ENCODE data around the gene EHBP1L1. TPM values are rescaled to one million over a fixed set of nuclear protein-coding genes. Genes with fewer than 3 reads are reported as not detected.

EHBP1L1 gene
- total RNA-seq, 2 donors from 2014 or later: 101 to 144 TPM

DNA sequence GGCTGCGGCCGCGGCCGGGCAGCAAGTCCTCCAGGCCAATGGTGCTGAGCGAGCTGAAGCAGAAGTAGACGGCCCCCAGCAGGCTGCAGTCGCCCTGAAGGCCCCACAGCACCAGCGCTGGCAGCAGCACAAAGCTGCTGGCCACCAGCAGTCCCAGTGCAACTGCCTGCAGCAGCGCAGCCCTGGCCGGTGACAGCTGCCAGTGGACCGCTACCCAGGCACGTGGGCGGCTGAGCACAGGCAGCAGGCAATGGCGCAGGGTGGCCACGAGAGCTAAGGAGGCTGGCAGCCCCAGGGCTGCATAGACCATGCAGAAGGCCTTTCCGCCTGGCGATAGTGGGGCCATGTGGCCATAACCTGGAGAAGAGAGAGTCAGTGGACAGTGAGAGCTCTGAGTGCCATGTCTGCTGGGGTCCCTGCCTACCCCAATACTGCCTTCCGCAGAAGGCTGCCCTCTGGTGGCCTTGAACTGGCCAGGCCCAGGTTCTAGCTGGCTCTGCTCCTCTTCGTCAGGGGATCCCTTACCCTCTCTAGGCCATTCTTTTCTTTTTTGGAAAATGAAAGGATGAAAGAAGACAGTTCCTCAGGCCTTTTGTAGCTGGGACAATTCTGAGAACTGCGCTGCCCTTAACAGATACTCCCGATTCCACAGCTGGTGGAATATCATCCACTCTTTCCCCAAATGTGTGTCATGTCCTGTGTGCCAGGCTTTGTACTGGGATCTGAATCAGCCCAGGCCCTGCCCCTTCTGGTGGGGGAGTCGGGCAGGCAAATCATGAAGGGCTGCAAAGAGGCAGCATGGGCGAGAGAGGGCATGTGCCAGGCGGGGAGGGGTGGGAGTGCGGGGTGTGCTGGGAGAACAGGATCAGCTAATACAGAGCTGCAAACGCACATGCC is 17.9 kb downstream of the EHBP1L1 start:
- peak; percentile 44 to 53 for ATAC-seq
- H3K9me3 Mint-ChIP-seq: no peaks in the 10 kb centered on the region
- peak overlapping the region in 1 of 2 donors; percentile 22 for H3K27ac Mint-ChIP-seq
- no peaks in the 10 kb centered on the region for H3K36me3 Mint-ChIP-seq
- peak in 1 of 2 donors; percentile 49 for DNase-seq (ENCODE audit: low spot score in 2 of 2)

DNA sequence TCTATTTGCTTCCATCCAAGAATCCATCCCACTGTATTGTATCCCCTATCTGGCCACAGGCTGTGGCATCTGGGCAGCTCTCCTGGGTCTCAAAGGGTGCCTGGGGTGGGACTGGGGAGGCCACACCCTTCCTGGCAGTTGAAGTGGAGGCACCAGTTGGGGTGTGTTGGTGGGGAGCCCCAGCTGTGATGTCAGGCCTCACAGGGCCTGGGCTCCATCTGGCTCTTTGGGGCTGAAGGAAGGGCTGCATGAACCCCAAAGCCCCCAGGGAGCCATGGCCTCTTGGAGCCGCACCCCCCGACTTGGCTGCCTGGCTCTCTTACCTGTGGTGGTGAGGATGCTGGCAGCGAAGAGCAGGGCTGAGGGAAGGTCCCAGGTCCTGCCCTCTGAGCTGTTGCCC is 19.3 kb downstream of the EHBP1L1 start:
- Mint-ChIP-seq H3K36me3 (no peaks in the 10 kb centered on the region), H3K27ac (peak overlapping the region; percentile 70), H3K9me3 (no peaks in the 10 kb centered on the region)
- ATAC-seq (peak in 1 of 2 donors; percentile 17), DNase-seq (ENCODE audit: low spot score in 2 of 2) (no peak)

DNA sequence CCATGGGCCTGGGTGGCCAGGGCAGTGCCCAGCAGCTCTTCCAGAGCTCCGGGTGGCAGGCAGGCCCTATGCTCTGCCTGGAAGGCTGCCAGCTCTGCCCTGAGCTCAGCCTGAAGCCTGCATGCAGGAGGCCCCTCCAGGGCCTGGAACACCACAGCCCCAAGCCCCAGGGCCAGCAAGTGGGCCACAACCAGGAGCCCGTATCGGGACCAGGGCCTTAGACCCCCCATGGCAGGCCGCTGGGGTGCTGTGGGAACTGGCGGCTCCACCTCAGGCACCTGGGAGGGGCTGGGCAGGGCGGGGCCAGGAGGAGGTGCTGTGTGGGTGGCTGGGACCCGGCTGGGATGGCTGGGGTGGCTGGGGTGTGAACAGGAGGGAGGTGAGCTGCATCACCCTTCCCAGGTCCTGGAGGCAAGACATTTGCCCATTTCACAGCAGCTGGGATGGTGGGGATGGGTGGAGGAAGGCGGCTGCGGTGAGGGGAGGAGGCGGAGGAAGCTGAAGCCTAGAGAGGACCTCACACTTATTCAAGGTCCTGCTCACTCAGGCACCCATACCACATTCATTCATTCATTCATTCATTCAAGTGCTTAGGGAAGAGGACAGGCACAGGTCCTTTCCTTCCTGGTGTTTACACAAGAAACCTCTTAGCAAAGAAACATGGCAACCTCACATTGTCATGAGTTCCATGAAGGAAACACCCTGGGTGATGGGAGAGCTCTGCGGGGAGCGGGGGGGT is 19.9 kb downstream of the EHBP1L1 start, which contains the start of gene KCNK7:
Gene KCNK7, minus strand, starts transcription at position 258 of the 739 bp plus-strand sequence. Its CDS starts 28 bp downstream, at position 230.
- no peaks in the 10 kb centered on the region for H3K36me3 Mint-ChIP-seq
- H3K27ac Mint-ChIP-seq: peak within 1 kb of the TSS; percentile 70
- no peak for DNase-seq (ENCODE audit: low spot score in 2 of 2)
- peak; percentile 3 to 20 for ATAC-seq
- no peaks in the 10 kb centered on the region for H3K9me3 Mint-ChIP-seq

DNA sequence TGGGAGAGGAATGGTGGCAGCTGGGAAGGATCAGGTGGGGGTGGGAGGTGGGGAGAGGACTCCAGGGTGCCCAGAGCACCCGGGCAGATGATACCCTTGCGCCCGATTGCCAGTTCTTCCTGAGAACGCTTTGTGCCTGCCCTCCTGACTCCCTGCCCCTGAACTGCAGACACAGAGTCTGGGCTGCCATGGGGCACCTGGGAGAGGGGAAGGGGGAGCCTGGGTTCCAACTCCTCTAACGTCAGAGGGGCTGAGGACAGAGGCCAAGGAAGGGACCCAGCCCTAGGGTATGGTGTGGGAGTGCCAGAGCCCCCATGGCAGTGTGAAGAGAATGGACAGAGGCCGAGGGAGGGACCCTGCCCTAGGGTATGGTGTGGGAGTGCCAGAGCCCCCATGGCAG is 20.7 kb downstream of the EHBP1L1 start:
- Mint-ChIP-seq H3K27ac (peak overlapping the region in 1 of 2 donors; percentile 70), H3K36me3 (no peaks in the 10 kb centered on the region), H3K9me3 (no peaks in the 10 kb centered on the region)
- DNase-seq (ENCODE audit: low spot score in 2 of 2) (no peak), ATAC-seq (no peak)

DNA sequence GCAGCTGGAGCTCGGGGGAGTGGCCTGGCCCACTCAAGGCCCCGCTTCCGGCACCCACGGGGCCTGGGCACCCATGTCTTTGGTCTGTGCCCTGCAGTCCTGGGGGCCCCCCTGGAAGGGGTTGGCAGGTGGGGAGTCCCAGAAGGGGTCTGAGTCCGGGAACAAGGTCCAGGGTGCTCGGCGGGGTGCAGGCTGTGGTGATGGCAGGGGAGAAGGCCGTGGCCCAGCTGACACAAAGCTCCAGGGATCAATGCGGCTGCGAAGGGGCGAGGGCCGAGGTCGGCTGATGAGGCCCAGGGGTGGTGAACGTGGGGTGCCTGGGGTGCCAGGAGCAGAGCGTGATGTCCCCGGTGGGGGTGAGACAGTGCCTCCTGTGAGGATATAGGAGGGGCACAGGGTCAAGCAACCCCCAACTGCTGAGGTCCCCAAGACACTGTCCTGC is 22.4 kb downstream of the EHBP1L1 start:
- no peak for DNase-seq (ENCODE audit: low spot score in 2 of 2)
- no peak overlapping the region for H3K27ac Mint-ChIP-seq
- ATAC-seq: no peak
- no peaks in the 10 kb centered on the region for H3K9me3 Mint-ChIP-seq
- peaks cover 0 to 1% of the 10 kb centered on the region in 2 donors for H3K36me3 Mint-ChIP-seq

DNA sequence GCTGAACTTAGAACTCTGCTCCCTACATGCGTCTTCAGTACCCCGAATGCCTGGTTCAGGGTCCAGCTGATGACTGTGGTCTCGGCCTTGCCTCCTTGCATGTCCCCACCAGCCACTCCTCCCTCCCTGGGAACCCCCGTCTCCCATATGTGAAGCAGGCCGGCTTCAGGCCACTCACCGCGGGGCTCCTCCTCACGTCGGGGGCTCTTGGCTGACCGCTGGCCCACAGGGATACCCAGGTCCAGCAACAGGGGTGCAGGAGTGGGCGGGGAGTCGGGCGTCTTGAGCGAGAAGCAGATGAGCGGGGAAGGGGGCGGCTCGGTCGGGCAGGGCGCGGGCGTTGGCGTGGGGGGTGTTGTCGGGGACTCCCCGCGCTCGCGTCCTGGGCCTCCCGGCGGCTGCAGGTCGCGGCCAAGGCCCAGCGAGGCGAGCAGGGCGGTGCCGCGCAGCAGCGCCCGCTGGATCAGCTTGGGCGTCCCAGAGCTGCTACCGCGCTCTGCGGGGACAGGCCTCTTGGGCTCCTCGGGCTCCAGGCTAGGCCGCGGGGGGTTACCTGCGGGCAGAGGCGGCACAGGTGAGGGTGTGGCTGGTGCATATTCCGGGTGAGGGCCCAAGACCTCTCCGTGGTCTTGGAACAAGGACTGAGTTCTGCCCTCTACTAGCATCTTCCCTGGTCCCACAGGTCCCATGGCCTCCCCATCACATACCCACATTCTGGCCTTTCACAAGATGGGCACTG is 23.5 kb downstream of the EHBP1L1 start:
- DNase-seq (ENCODE audit: low spot score in 2 of 2) (no peak), ATAC-seq (no peak)
- H3K9me3 Mint-ChIP-seq: no peaks in the 10 kb centered on the region
- no peak overlapping the region for H3K27ac Mint-ChIP-seq
- H3K36me3 Mint-ChIP-seq: peaks cover 0 to 7% of the 10 kb centered on the region in 2 donors

DNA sequence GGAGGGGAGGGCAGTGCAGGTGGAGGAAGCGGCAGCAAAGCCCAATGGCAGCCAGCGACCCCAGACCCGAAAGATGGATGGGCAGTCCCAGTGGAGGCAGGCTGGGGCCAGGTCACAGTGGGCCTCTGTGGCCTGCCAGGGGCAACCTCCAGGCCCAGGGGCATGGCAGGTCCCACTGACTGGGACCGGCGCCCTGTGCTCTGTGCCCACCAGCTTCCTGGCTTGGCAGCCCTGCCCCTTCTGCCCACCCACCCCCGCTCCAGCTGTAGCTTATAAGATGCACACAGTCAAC is 24.0 kb downstream of the EHBP1L1 start:
- Mint-ChIP-seq H3K36me3 (peaks cover 0 to 7% of the 10 kb centered on the region in 2 donors), H3K27ac (no peak overlapping the region), H3K9me3 (no peaks in the 10 kb centered on the region)
- no peak for ATAC-seq
- no peak for DNase-seq (ENCODE audit: low spot score in 2 of 2)

DNA sequence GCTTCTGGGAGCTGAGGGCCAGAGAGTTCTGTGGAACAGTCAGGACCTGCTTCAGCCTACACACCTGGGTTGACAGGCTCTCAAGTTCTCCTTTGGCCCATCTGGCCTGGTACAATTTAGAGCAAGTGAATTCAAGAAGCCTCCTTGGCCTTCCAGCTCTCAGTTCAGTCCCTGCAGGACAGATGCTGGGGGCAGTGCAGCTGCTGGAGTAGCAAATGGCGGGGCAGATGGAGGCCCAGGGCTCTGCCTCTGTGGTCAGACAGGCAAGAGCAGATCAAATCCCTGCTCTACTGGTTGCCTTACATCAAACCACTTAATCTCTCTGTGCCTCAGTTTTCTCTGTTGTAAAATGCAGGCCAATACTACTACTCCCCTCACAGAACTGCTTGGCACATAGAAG is 28.4 kb downstream of the EHBP1L1 start:
- no peaks in the 10 kb centered on the region for H3K9me3 Mint-ChIP-seq
- DNase-seq (ENCODE audit: low spot score in 2 of 2): no peak
- H3K36me3 Mint-ChIP-seq: peaks cover 0 to 7% of the 10 kb centered on the region in 2 donors
- ATAC-seq: no peak
- peak overlapping the region; percentile 22 to 58 for H3K27ac Mint-ChIP-seq

DNA sequence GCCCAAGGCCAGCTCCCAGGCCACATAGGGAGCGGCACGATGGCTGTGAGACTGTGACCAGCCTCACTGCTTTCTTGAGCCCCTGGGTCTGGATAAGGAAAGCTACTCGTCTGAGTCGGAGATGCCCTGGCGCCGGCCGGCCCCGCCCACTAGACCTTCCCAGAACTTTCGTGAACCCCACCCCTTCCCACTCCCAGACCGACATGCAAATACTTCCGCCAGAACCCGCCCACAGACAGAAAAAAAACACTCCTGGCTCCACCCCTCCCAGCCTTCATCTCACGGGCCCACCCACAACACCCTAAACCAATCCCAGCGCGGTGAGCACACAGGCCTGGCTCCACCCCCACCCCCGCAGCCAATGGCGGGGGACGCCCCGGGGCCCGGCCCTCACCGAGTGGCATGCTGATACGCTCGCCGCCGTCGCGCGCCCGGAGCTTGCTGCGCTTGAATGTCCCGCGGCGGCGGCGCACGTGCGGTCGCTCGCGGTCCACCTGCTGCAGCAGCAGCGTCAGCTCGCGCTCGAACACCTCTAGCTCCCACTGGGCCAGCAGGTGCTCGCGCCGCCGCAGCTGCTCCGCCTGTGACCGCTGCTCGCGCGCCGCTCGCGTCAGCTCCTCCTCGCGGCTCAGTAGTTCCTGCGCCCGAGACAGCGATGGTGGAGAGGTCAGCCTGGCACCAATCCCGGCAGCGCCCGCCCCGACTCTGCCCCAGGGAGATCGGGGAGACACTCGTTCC is 31.2 kb downstream of the EHBP1L1 start:
- no peaks in the 10 kb centered on the region for H3K9me3 Mint-ChIP-seq
- ATAC-seq (peak in 1 of 2 donors; percentile 76), DNase-seq (ENCODE audit: low spot score in 2 of 2) (no peak)
- peaks cover 2 to 9% of the 10 kb centered on the region in 2 donors for H3K36me3 Mint-ChIP-seq
- H3K27ac Mint-ChIP-seq: no peak overlapping the region

DNA sequence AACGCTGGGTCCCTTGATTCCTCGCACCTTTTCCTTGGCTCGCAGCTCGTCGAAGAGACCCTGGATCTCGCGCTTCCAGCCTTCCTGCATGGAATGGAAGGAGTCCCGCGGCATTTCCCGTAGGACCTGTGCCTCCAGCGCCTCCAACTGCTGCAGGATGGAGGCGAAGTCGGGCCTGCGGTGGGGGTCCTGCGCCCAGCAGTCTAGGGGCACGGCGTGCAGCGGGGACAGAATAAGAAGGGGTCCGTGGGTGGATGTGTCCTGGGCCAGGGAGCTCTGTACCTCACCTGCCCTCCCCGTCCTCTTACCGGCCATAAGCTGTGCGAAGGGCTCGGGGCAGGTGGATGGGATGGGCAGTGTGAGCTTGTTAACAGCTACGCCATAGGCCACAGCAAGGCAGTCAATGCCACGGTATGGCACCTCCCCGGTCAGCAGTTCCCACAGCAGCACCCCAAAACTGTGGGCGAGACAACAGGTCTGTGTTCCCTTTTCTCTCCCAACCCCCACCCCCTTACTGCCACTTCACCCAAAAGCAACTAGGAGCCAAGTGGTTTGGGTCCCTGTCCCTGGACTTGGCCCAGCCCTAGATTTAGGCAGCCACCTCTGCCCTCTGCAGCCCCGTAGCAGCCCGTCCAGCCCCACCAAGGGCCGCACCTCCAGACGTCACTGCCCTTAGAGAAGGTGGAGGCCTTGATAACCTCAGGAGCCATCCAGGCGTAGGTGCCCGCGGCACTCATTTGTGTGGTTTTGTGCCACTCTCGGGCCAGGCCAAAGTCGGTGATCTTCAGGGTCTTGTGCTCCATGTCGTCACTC is 32.0 kb downstream of the EHBP1L1 start:
- DNase-seq (ENCODE audit: low spot score in 2 of 2) (no peak), ATAC-seq (no peak)
- H3K36me3 Mint-ChIP-seq: peaks cover 8 to 17% of the 10 kb centered on the region in 2 donors
- H3K27ac Mint-ChIP-seq: peak overlapping the region; percentile 64 to 77
- H3K9me3 Mint-ChIP-seq: no peaks in the 10 kb centered on the region

DNA sequence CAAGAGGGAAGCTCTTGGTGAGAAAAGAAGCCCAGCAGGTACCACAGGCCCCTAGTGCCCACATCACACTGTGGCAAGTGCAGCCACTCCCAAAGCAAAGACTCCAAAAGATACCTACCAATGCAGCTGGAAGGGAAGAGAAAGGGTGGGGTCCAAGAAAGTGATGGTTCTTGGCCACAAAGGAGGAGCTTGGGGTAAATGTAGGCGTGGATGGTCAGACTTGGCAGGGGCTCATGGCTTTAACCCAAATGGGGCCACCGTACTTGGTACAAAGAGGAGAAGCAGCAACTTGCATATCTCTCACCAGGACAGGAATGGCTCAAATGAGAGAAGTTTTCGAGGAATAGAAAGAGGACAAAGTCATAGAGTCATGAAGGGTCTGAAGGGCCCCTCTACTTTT is 33.4 kb downstream of the EHBP1L1 start:
- DNase-seq (ENCODE audit: low spot score in 2 of 2) (no peak), ATAC-seq (no peak)
- no peaks in the 10 kb centered on the region for H3K9me3 Mint-ChIP-seq
- H3K36me3 Mint-ChIP-seq: peaks cover 18 to 19% of the 10 kb centered on the region in 2 donors
- H3K27ac Mint-ChIP-seq: peak overlapping the region; percentile 64 to 73

DNA sequence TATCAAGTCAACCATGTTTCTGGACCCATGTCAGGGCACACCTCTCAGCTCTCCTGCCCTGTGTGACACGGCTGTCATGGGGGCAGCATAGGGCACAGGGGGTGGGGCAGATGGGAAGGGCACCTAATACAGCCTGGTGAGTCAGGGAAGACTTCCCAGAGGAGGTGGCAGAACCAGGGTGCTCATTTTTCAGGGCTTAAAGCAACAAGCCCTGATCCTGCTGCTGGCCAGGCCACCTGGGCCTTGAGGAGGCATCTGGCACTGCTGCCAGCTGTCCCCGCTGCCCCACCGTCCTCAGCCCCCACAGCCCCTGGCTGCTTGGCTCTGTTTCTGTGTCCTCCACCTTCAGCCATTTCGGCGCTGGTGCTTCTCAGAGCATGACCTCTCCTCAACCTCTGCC is 33.8 kb downstream of the EHBP1L1 start:
- no peaks in the 10 kb centered on the region for H3K9me3 Mint-ChIP-seq
- no peak for DNase-seq (ENCODE audit: low spot score in 2 of 2)
- H3K27ac Mint-ChIP-seq: peak overlapping the region; percentile 64 to 93
- no peak for ATAC-seq
- H3K36me3 Mint-ChIP-seq: peaks cover 20 to 22% of the 10 kb centered on the region in 2 donors

DNA sequence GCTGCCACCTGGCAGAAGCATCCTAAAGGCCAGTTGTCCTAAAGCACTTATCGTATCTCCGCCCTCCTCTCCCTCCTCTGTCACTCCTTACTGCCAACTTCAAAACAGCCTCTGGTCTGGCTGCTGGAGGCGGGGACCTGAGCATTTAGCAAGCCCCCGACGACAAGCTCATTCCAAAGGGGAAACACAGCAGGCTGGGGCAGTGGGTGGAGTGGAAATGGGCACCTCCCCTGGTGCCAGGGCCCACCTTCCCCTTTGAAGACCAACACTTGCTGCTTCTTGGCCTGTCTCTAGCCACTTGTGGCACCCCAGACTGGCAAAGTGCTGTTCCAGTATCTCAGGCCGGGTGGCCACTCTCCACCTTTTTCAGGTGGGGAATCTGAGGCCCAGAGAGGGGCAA is 34.6 kb downstream of the EHBP1L1 start:
- H3K27ac Mint-ChIP-seq: peak overlapping the region; percentile 89 to 91
- no peak for DNase-seq (ENCODE audit: low spot score in 2 of 2)
- peaks cover 22 to 25% of the 10 kb centered on the region in 2 donors for H3K36me3 Mint-ChIP-seq
- H3K9me3 Mint-ChIP-seq: no peaks in the 10 kb centered on the region
- ATAC-seq: no peak

DNA sequence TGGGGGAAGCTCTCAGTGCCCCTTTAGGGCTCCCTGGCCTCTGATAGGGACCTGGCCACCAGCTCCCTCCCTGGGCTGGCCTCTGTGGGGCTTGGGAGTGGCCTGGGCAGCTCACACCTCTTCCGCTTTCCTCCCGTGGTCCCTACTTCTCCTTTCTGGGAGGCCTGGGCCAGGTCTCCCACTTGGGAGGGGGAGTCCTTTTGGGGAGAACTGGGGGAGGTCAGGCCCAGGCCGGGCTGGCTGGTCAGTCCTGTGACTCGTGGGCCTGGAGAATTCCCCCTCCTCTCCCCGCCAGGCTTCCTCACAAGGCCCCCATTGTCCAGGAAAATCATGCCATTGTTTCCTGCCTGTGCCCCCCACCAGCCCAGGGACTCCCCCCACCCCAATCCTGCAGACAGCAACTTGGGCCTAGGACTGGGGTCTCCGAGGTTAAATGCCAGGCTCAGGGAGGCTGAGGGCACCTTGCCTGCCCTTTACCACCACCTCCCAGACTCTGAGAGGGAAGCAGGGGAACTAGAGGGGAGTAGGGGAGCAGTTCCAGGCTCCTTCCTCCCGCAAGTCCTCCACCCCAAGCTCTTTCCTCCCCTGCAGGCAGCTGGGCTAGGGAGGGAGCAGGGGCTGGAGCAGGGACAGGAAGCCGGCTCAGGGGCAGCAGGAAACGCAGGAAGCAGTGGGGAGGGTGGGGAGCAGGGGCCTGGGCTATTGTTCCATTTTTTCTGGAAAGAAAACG is 35.3 kb downstream of the EHBP1L1 start:
- Mint-ChIP-seq H3K9me3 (no peaks in the 10 kb centered on the region), H3K36me3 (peaks cover 23 to 26% of the 10 kb centered on the region in 2 donors), H3K27ac (peak overlapping the region; percentile 89)
- DNase-seq (ENCODE audit: low spot score in 2 of 2) (no peak), ATAC-seq (no peak)

All from activated naive CD4-positive, alpha-beta T cell treated with anti-CD3 and anti-CD28 coated beads, Interleukin-2, amount 50 U/mL, for 72 hours (primary cell).